ENCODE measurements around the gene TBX4. TPM values are rescaled to one million over a fixed set of nuclear protein-coding genes. Genes with fewer than 3 reads are reported as not detected.

Gene TBX4
- total RNA-seq, 1 experiment from 2014 or later: not detected

GRCh38 chr17:61528171-61528570 is 75.9 kb downstream of the TBX4 start:
- no peaks in the 10 kb centered on the region for H3K79me2 ChIP-seq (ENCODE audit: insufficient read depth, low read length)
- no peaks in the 10 kb centered on the region for H3K4me1 ChIP-seq (ENCODE audit: insufficient read depth, low read length)
- H2BK12ac ChIP-seq (ENCODE audit: insufficient read length, low read depth, low read length): no peak overlapping the region
- H3K14ac ChIP-seq (ENCODE audit: insufficient read depth, low read length): no peak overlapping the region
- H4K8ac ChIP-seq (replicated peaks; ENCODE audit: insufficient read length, low read depth, low read length): no peak overlapping the region
- no CpG with 5 or more reads among the region's 2 CpGs for WGBS (ENCODE audit: extremely low coverage, insufficient read length, low lambda C conversion rate)
- no peak overlapping the region for H3K4me3 Mint-ChIP-seq
- no peaks in the 10 kb centered on the region for H4K20me1 ChIP-seq (ENCODE audit: control insufficient read depth, insufficient read depth, insufficient read length)
- DNase-seq: no peak
- H4K5ac ChIP-seq (ENCODE audit: insufficient read length, low read depth, low read length): no peak overlapping the region
- no peak overlapping the region for H2BK15ac ChIP-seq (ENCODE audit: low read depth, low read length)
- no peaks in the 10 kb centered on the region for H3K23me2 ChIP-seq (ENCODE audit: insufficient read length, low read depth, low read length, poor library complexity, severe bottlenecking)
- H3K79me1 ChIP-seq (ENCODE audit: insufficient read depth, low read depth, low read length, poor library complexity, severe bottlenecking): no peaks in the 10 kb centered on the region
- H3K27me3 Mint-ChIP-seq (ENCODE audit: low read depth): no peaks in the 10 kb centered on the region; the same call in 1 of the 2 replicates
- no peak overlapping the region for H2AK5ac ChIP-seq (ENCODE audit: insufficient read length, low read length)
- H3K4me1 Mint-ChIP-seq: peaks cover 0 to 3% of the 10 kb centered on the region in 2 experiments; a peak in 1 of 4 replicates
- TF ChIP-seq CTCF (conservative IDR thresholded peaks at IDR 0.05): no peak
- no peak overlapping the region for H2BK120ac ChIP-seq (ENCODE audit: low read depth, low read length, poor library complexity, severe bottlenecking)
- H3K27ac ChIP-seq (ENCODE audit: insufficient read length, low read depth, low read length): no peak overlapping the region
- no peak overlapping the region for H2BK20ac ChIP-seq (ENCODE audit: low read depth, low read length, poor library complexity, severe bottlenecking)
- no peak overlapping the region for H4K91ac ChIP-seq (ENCODE audit: insufficient read length, low read depth, low read length)
- H3K9me3 ChIP-seq (ENCODE audit: control insufficient read depth, low read depth, low read length): no peaks in the 10 kb centered on the region
- H3K4me2 ChIP-seq (ENCODE audit: insufficient read depth, insufficient read length, low read length): no peak overlapping the region
- H3K9ac ChIP-seq (ENCODE audit: extremely low read depth, insufficient read length, low read length): no peak overlapping the region
- no peak overlapping the region for H3K18ac ChIP-seq (ENCODE audit: insufficient read length, low read depth, low read length)
- no peaks in the 10 kb centered on the region for H3K27me3 ChIP-seq (ENCODE audit: insufficient read depth, low read length)
- H3K27ac Mint-ChIP-seq: no peak overlapping the region
- no peak overlapping the region for H3K23ac ChIP-seq (ENCODE audit: insufficient read length, low read depth, low read length)
- H2AFZ ChIP-seq (ENCODE audit: low read length): no peak overlapping the region
- no peaks in the 10 kb centered on the region for H3K9me3 Mint-ChIP-seq
- no peak overlapping the region for H3K4ac ChIP-seq (ENCODE audit: low read depth, low read length)
- no peak overlapping the region for H3K56ac ChIP-seq (ENCODE audit: insufficient read length, low read depth, low read length)
- H3T11ph ChIP-seq (ENCODE audit: low read length): no peak overlapping the region
- H3K36me3 Mint-ChIP-seq (ENCODE audit: insufficient read depth in 1 of 3, low read depth in 3 of 3): no peaks in the 10 kb centered on the region
- H2BK5ac ChIP-seq (ENCODE audit: insufficient read length, low read length): no peak overlapping the region

All from H9 (cell line).